NCI-H510A treated with DMSO at 0.1 percent for 48 hours (cell line): ENCODE data around the gene TRIP6.
"Not testable (repeated sequence)": the region's sequence is repeated elsewhere in the genome, so short reads cannot be mapped to it uniquely, and the experiment has no call there.

Experiments used
- DNase-seq: peaks from one replicate; lab custom pipeline; 2025; lab: John Stamatoyannopoulos, UW

Gene TRIP6

GRCh38 chr7:100914208-100914878 lies 47.2 kb downstream of the TRIP6 start:
- no peak for DNase-seq

- DNase-seq: no peak
These were observed 47.8 kb downstream of the TRIP6 start for GRCh38 chr7:100914879-100915447.

GRCh38 chr7:100919335-100919734 lies 52.1 kb downstream of the TRIP6 start:
- DNase-seq: not testable (repeated sequence)

GRCh38 chr7:100919779-100920437 lies 52.7 kb downstream of the TRIP6 start:
- DNase-seq: not testable (repeated sequence)

- DNase-seq: no peak
These were observed 53.9 kb downstream of the TRIP6 start for GRCh38 chr7:100921039-100921438.
